Neuron (in vitro differentiated cells): ENCODE measurements around the gene DCN.

Experiments used
- H2AFZ ChIP-seq: one replicate; pipeline ENCODE4 v1.6.1; 2013; ENCODE audit warnings: low read depth, mild to moderate bottlenecking, inconsistent platforms, low read length, moderate library complexity
- H3K27me3 ChIP-seq: one replicate; pipeline ENCODE4 v1.6.1; 2013; ENCODE audit warnings: low read length; ENCODE audit not compliant: insufficient read depth
- H3K36me3 ChIP-seq: one replicate; pipeline ENCODE4 v1.6.1; 2013; ENCODE audit warnings: low read length; ENCODE audit not compliant: insufficient read depth
- H3K4me1 ChIP-seq: one replicate; pipeline ENCODE4 v1.6.1; 2013; ENCODE audit warnings: low read length; ENCODE audit not compliant: insufficient read depth
- H3K4me3 ChIP-seq: 2 replicates; pipeline ENCODE4 v1.5.1; 2013; ENCODE audit warnings: mild to moderate bottlenecking, low read length, moderate library complexity
- H3K9me3 ChIP-seq: one replicate; pipeline ENCODE4 v1.6.1; 2013; ENCODE audit warnings: low read length

DCN gene

DNA sequence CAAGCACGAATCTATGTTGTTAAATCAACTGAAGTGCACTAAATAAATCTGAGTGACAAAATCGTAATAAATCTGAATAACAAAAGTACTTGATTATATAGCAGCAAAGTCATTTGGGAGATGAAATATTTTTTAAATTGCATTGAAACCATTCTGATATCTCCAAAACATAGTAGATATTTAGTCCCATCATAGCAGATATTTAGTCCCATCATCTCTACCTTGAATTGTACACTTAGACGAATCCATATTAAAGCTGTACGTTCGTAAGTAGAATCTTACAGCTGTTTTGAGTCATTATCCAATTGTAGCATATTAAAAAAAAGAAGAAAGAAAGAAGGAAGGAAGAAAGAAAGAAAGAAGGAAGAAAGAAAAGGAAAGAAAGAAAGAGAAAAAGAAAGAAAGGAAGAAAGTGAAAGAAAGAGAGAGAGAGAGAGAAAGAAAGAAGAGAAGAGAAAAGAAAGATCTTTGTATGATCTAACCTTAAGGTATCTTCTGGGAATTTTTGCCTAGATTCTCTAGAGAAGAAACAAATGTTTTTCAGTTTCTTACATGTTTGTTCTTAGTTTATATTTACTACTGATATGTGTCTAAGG, 2.6 kb downstream of the DCN start:
- Histone ChIP-seq H3K4me1 (peaks cover 13% of the 10 kb centered on the region), H3K9me3 (no peaks in the 10 kb centered on the region), H3K27me3 (no peaks in the 10 kb centered on the region), H3K36me3 (no peaks in the 10 kb centered on the region), H3K4me3 (no peak overlapping the region), H2AFZ (peak overlapping the region; percentile 69)

DNA sequence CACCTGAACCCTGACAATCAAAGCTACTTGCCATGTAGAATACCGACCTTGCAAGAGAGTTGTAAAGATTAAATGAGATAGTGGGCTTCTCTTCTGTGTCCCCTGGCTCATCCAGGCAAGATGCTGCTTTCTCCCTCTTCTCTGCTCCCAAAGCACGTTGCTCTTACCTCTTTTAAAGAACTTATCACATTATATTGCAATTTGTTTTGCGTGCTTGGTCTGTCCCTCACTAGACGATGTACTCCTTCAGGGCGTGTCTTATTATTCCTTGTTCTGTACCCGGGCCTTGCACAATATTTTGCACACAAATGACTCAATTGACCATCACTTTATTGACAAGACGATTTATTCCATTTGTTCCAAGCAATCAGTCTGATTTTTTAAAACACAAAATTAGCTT, 3.3 kb downstream of the DCN start:
- Histone ChIP-seq H3K4me3 (no peak overlapping the region), H3K4me1 (peaks cover 13% of the 10 kb centered on the region), H3K9me3 (no peaks in the 10 kb centered on the region), H3K36me3 (no peaks in the 10 kb centered on the region), H2AFZ (no peak overlapping the region), H3K27me3 (no peaks in the 10 kb centered on the region)

GRCh38 chr12:91178781-91179180, 3.8 kb downstream of the DCN start:
- peaks cover 13% of the 10 kb centered on the region for H3K4me1 ChIP-seq
- H3K9me3 ChIP-seq, result no peaks in the 10 kb centered on the region
- H2AFZ ChIP-seq, result no peak overlapping the region
- H3K27me3 ChIP-seq, result no peaks in the 10 kb centered on the region
- no peaks in the 10 kb centered on the region for H3K36me3 ChIP-seq
- no peak overlapping the region for H3K4me3 ChIP-seq

DNA sequence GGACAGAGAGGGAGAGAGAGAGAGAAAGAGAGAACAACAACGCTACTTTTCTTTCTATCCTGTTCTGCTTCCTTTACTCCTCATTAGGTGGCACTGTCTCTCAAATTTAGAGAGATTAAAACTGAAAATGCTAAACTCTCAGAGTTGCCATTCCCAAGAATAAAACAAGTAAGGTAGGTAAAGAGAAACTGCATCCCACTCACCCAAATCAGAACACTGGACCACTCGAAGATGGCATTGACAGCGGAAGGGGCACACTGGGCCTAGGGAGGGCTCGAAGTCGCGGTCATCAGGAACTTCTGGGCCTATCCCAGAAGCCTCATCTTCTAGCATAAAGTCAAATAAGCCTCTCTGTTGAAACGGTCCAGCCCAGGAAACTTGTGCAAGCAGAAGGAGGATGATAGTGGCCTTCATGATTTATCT, 4.5 kb downstream of the DCN start:
- Histone ChIP-seq H3K4me3 (no peak overlapping the region), H3K27me3 (no peaks in the 10 kb centered on the region), H3K9me3 (no peaks in the 10 kb centered on the region), H2AFZ (no peak overlapping the region), H3K4me1 (peaks cover 17% of the 10 kb centered on the region), H3K36me3 (no peaks in the 10 kb centered on the region)

DNA sequence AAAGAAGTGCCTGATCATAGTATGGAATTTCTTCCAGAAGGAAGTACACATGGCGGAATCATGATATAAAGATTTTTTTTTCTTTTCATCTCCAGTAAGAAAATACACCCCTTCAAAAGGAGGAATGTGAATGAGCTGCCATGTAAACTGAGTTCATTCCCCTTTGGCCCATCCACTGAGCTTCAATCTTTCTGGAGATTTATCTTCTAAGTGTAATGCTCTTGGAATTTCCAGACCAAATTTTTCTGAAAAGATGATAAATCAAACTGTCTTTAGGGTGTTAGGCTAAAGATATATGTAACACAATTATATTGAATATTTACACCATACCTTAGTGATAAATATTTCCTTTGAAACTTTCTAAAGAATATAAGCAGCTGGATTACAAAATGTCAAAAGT, 5.2 kb downstream of the DCN start:
- no peaks in the 10 kb centered on the region for H3K9me3 ChIP-seq

DNA sequence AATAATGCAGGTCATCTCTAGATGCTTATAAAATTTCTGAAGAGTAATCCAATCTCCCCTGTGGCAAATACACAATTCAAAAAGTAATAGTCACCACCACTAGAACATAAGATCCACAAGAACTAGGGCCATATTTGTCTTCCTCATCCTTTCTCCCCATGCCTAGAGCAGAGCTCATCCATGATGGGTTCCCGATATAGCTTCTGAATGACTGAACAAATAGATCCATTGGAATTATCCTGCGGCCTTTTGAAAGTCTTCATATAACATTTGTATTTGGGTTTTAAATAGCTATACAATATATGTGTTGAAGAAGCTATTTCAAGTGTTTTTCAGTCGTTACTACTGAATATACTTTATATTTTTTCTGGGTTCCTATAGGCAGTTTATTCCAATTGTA, 5.7 kb downstream of the DCN start:
- Histone ChIP-seq H3K4me3 (no peak overlapping the region), H3K36me3 (no peaks in the 10 kb centered on the region), H3K27me3 (no peaks in the 10 kb centered on the region), H3K4me1 (peaks cover 19% of the 10 kb centered on the region), H3K9me3 (no peaks in the 10 kb centered on the region), H2AFZ (no peak overlapping the region)

More for the DNA sequence above, 5.2 kb downstream of the DCN start:
- H3K36me3 ChIP-seq, result no peaks in the 10 kb centered on the region
- H3K4me3 ChIP-seq, result no peak overlapping the region
- H2AFZ ChIP-seq, result no peak overlapping the region
- H3K27me3 ChIP-seq, result no peaks in the 10 kb centered on the region
- H3K4me1 ChIP-seq, result peaks cover 19% of the 10 kb centered on the region

GRCh38 chr12:91176358-91176757, 6.3 kb downstream of the DCN start:
- no peak overlapping the region for H2AFZ ChIP-seq
- no peaks in the 10 kb centered on the region for H3K9me3 ChIP-seq
- H3K4me1 ChIP-seq, result peaks cover 18% of the 10 kb centered on the region
- no peaks in the 10 kb centered on the region for H3K36me3 ChIP-seq
- H3K27me3 ChIP-seq, result no peaks in the 10 kb centered on the region
- no peak overlapping the region for H3K4me3 ChIP-seq

DNA sequence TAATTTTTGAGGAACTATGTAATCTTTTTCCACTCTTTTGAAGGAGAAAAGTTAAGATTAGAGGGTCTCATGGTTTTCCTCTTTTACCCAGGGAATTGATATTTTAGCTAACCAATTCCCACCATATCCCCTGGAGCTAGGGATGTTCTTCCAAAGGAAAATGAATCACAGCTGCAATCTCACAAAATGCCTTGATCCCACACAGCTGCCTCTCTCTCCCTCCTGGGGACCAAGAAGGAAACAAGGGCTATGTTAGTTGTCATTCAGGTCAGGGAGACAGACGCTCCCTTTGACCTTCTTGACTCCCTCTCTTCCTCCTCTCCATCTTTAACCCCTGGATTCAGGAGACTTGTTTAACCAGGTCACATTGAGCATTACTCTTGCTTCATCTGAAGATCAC, 9.5 kb downstream of the DCN start:
- no peak overlapping the region for H3K4me3 ChIP-seq
- no peak overlapping the region for H2AFZ ChIP-seq
- H3K36me3 ChIP-seq, result no peaks in the 10 kb centered on the region
- peaks cover 5% of the 10 kb centered on the region for H3K4me1 ChIP-seq
- H3K9me3 ChIP-seq, result no peaks in the 10 kb centered on the region
- no peaks in the 10 kb centered on the region for H3K27me3 ChIP-seq

DNA sequence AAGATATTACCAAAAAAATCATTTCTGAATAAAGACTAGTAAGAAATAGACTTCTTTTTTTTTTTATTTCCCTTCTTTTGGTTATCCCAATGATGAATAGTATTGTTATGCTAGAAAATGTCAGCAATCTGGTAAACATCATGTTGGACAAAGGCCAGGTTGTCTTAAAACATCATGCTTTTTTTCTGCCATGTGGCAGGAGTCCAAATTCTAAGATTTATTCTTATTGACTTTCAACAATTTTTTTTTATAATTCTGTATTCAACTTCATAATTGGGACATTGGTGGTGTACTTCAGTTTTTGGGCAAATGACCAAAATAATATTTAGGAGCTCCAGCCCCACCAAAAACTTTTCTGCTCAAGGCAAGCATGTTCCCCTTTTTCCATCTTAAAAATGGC, 10.5 kb downstream of the DCN start:
- Histone ChIP-seq H3K36me3 (no peaks in the 10 kb centered on the region), H3K4me1 (peaks cover 5% of the 10 kb centered on the region), H3K27me3 (no peaks in the 10 kb centered on the region), H2AFZ (no peak overlapping the region), H3K4me3 (no peak overlapping the region), H3K9me3 (no peaks in the 10 kb centered on the region)

DNA sequence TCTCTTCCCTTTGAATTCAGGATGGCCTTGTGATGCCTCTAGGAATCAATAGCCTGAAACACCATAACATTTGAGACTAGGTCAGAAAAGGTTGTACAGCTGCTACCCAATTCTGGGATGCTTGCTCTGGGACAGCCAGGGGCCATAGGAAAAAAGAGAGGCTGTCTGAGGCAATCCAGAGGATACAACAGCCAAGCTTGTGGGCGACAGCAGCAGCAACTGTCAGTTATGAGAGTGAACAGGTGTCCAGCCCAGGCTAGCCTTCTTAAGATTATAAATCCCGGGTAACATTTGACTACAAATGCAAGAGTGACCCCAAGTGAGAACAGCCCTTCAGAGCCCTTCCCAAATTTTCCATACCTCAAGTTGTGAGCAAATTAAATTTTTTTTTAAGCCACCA, 11.1 kb downstream of the DCN start:
- Histone ChIP-seq H3K4me1 (peaks cover 5% of the 10 kb centered on the region), H3K27me3 (no peaks in the 10 kb centered on the region), H3K4me3 (no peak overlapping the region), H3K36me3 (no peaks in the 10 kb centered on the region), H3K9me3 (no peaks in the 10 kb centered on the region), H2AFZ (no peak overlapping the region)

GRCh38 chr12:91163116-91163515, 19.5 kb downstream of the DCN start:
- no peak overlapping the region for H2AFZ ChIP-seq
- peaks cover 2% of the 10 kb centered on the region for H3K4me1 ChIP-seq
- H3K27me3 ChIP-seq, result no peaks in the 10 kb centered on the region
- H3K36me3 ChIP-seq, result no peaks in the 10 kb centered on the region
- H3K4me3 ChIP-seq, result no peak overlapping the region
- no peaks in the 10 kb centered on the region for H3K9me3 ChIP-seq

DNA sequence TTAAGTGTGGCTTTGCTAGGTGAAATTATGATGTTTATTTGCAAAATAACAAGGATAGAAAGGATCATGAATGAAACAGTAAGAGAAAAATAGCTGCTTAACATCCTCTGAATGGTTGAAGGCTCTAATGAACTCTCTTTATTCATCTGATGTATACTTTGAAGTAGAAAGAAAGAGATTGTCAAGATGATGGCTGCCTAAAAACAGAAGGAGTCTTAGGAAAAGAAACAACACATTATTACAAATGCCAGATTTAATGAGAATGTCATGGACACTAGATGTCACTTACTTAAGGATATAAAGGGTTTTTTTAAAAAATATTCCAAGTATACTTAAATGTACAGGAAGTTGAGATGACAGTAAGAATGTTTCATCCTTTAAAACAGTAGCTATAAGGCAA, 21.6 kb downstream of the DCN start:
- no peak overlapping the region for H3K4me3 ChIP-seq
- H2AFZ ChIP-seq, result no peak overlapping the region
- no peaks in the 10 kb centered on the region for H3K9me3 ChIP-seq
- H3K4me1 ChIP-seq, result peaks cover 3% of the 10 kb centered on the region
- no peaks in the 10 kb centered on the region for H3K27me3 ChIP-seq
- H3K36me3 ChIP-seq, result no peaks in the 10 kb centered on the region

- Histone ChIP-seq H3K9me3 (no peaks in the 10 kb centered on the region), H3K36me3 (no peaks in the 10 kb centered on the region), H3K4me3 (no peak overlapping the region), H3K4me1 (peaks cover 5% of the 10 kb centered on the region), H2AFZ (peak overlapping the region; percentile 23), H3K27me3 (no peaks in the 10 kb centered on the region)
Observed at GRCh38 chr12:91155990-91156389, 26.6 kb downstream of the DCN start.

- no peaks in the 10 kb centered on the region for H3K27me3 ChIP-seq
- no peaks in the 10 kb centered on the region for H3K9me3 ChIP-seq
- H3K36me3 ChIP-seq, result no peaks in the 10 kb centered on the region
- H2AFZ ChIP-seq, result no peak overlapping the region
- H3K4me3 ChIP-seq, result no peak overlapping the region
- H3K4me1 ChIP-seq, result peaks cover 4% of the 10 kb centered on the region
Observed at GRCh38 chr12:91154131-91154530, 28.5 kb downstream of the DCN start.
